Activated naive CD8-positive, alpha-beta T cell treated with anti-CD3 and anti-CD28 coated beads, Interleukin-2, amount 10 ng/mL, durations not matched to agents 7 days and 5 days (primary cell): Measurements from ENCODE around the gene GPR107. TPM values are rescaled to one million over a fixed set of nuclear protein-coding genes. Genes with fewer than 3 reads are reported as not detected.

ENCODE experiments used
- ATAC-seq: fragments of 150-1000 bp; cut with Tn5 transposase; one replicate; pipeline ENCODE4 v1.10.0; 2021; ENCODE audit warnings: low read depth, moderate library complexity
- POLR2A ChIA-PET: fragments of 350-600 bp; sonication (Branson Sonifier 250); formaldehyde crosslinking; loops from one replicate; lab custom pipeline; 2021; ENCODE audit warnings: antibody characterized with exemption; lab: Charles Lee
- DNase-seq: peaks from one replicate; pipeline ENCODE4 v3.0.0; 2021
- H3K27ac Mint-ChIP-seq: one replicate; pipeline ENCODE4 v1.8.0; 2022; ENCODE audit warnings: mild to moderate bottlenecking, mixed read lengths
- H3K27me3 Mint-ChIP-seq: one replicate; pipeline ENCODE4 v1.8.0; 2022; ENCODE audit warnings: mild to moderate bottlenecking, moderate library complexity, mixed read lengths
- H3K36me3 Mint-ChIP-seq: one replicate; pipeline ENCODE4 v1.8.0; 2021; ENCODE audit warnings: mild to moderate bottlenecking, mixed read lengths
- H3K4me1 Mint-ChIP-seq: one replicate; pipeline ENCODE4 v1.8.0; 2021; ENCODE audit warnings: mixed read lengths
- H3K4me3 Mint-ChIP-seq: one replicate; pipeline ENCODE4 v1.8.0; 2022; ENCODE audit warnings: mild to moderate bottlenecking, moderate library complexity, mixed read lengths
- H3K9me3 Mint-ChIP-seq: one replicate; pipeline ENCODE4 v1.8.0; 2021; ENCODE audit warnings: mixed read lengths
- total RNA-seq, 2 experiments: library from RNA; stranded (reverse); gene quantifications; one replicate each; pipeline ENCODE4 v1.2.3, GENCODE V29; 2021

The GPR107 gene
- total RNA-seq, 2 experiments from 2014 or later = 23.2 to 25.1 TPM

DNA sequence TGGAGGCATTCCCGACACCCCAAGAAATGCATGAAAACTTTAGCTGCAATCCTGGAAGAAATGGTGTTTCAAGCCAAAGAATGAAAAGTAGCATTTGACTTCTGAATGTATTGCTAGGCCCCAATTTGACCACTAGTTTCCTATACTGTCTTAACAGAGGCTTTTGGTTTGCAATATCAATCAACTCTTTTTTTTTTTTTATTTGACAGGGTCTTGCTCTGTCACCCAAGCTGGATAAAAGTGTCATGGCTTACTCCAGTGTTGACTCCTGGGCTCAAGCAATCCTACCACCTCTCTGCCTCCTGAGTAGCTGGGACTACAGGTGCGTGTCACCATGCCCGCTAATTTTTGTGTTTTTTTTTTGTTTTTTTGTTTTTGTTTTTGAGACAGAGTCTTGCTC lies 3.2 kb upstream of the GPR107 start:
- H3K36me3 Mint-ChIP-seq = no peaks in the 10 kb centered on the region
- H3K27ac Mint-ChIP-seq = peak overlapping the region; percentile 65
- DNase-seq (no peak), ATAC-seq (no peak)
- H3K27me3 Mint-ChIP-seq = no peaks in the 10 kb centered on the region
- H3K4me1 Mint-ChIP-seq = peaks cover 19% of the 10 kb centered on the region
- H3K4me3 Mint-ChIP-seq = peak overlapping the region; percentile 19
- POLR2A ChIA-PET = interaction anchor here (0.7 to 1.7 kb wide), 3 partner anchors 8 to 163 kb away, joined by 4 to 5 read pairs (median 5); partner anchors contain the start of gene FNBP1
- H3K9me3 Mint-ChIP-seq = no peaks in the 10 kb centered on the region

DNA sequence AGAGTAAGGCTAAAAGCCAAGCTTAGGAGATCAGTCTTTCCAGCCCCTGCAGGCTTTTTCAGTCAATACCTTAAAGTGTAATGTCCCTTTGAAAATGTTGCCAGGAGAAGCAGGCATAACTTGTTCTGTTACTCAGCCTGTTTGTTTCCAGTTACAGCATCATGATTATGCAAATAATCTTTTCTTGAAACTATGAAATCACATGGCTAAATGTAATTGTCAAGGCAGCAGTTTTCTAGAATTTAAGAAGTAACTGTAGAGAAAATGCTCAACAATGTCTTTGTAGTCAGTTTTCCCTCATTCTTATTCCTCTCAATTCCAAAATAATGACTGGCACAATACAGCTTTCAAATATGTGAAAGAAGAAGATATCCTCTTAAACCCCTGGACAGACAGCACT lies 1.9 kb upstream of the GPR107 start:
- ATAC-seq = no peak
- H3K27ac Mint-ChIP-seq = peak overlapping the region; percentile 12

DNA sequence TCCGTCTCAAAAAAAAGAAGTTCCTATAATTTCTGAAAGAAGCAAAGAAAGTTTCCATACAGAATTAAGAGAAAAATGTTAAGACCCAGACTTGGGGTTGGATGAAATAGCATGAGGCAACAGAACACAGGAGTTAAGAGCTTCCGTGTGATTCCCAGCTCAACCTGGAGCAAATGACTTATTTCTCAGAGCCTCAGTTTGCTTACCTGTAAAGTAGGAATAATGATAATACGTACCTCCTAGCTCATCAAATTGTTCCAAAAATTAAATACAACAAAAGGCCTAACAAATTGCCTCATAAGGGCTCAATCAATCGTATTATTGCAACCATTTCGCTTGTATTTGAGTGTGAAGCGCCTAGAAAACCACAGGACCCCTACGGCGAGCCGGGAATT lies 600 bp upstream of the GPR107 start:
- DNase-seq = no peak
- Mint-ChIP-seq H3K9me3 (no peaks in the 10 kb centered on the region), H3K27me3 (no peaks in the 10 kb centered on the region), H3K27ac (peak overlapping the region; percentile 69), H3K4me1 (peaks cover 15% of the 10 kb centered on the region), H3K36me3 (peaks cover 2% of the 10 kb centered on the region), H3K4me3 (peak overlapping the region; percentile 96)
- POLR2A ChIA-PET = interaction anchor here (1.0 to 2.1 kb wide), 9 partner anchors 9 to 186 kb away, joined by 3 to 23 read pairs (median 11); partner anchors contain the start of gene FNBP1
- no peak for ATAC-seq

More for the DNA sequence above, 1.9 kb upstream of the GPR107 start:
- DNase-seq = no peak
- no peaks in the 10 kb centered on the region for H3K9me3 Mint-ChIP-seq
- peaks cover 13% of the 10 kb centered on the region for H3K4me1 Mint-ChIP-seq
- POLR2A ChIA-PET = interaction anchor here (1.2 to 1.4 kb wide), 2 partner anchors 9 to 217 kb away, joined by 3 to 5 read pairs; partner anchors contain the start of genes C9orf78, FNBP1 and USP20
- no peaks in the 10 kb centered on the region for H3K36me3 Mint-ChIP-seq
- H3K4me3 Mint-ChIP-seq = peak overlapping the region; percentile 14
- no peaks in the 10 kb centered on the region for H3K27me3 Mint-ChIP-seq

DNA sequence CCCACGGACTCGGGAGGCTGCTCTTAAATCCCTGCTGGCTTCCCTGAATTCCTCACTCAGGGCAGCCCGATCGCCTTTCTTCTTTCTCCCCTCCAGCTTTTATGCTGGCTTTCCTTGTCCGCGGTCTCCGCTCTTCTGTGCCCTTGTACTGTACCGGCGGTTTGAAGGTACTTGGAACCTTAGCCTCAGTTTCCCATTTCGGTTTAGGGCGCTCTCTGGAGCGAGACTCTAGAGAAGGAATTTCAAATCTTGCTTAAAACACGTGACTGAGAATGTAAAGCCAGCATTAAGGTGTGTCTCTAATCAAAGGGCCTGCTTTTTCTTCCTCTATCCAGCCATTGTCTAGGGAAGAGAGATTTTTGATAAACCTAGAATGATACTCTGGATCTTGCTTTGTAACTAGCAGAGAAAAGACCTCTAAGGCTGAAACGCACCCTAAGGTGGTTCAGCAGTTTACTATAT lies 650 bp downstream of the GPR107 start:
- Mint-ChIP-seq H3K27ac (peak overlapping the region; percentile 90), H3K4me1 (peaks cover 18% of the 10 kb centered on the region), H3K9me3 (no peaks in the 10 kb centered on the region), H3K36me3 (peaks cover 10% of the 10 kb centered on the region), H3K27me3 (no peaks in the 10 kb centered on the region), H3K4me3 (peak overlapping the region; percentile 96)
- POLR2A ChIA-PET = interaction anchor here (0.6 to 2.1 kb wide), 10 partner anchors 10 to 169 kb away, joined by 3 to 23 read pairs (median 10); partner anchors contain the start of gene FNBP1
- ATAC-seq (no peak), DNase-seq (no peak)

DNA sequence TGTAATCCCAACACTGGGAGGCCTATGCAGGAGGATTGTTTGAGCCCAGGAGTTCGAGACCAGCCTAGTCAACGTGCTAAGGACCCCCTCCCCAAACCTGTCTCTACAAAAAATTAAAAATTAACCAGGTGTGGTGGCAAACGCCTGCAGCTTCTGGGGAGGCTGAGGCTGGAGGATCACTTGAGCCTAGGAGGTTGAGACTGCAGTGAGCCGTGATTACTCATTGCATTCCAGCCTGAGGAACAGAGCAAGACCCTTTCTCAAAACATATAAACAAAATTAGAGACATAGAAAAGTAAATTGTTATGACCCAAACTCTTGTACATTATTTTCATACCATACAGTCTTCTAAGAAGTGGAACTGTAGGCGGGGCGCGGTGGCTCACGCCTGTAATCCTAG lies 1.1 kb downstream of the GPR107 start:
- DNase-seq (no peak), ATAC-seq (no peak)
- Mint-ChIP-seq H3K27me3 (no peaks in the 10 kb centered on the region), H3K36me3 (peaks cover 10% of the 10 kb centered on the region), H3K9me3 (no peaks in the 10 kb centered on the region), H3K4me3 (peak overlapping the region; percentile 96), H3K27ac (peak overlapping the region; percentile 90), H3K4me1 (peaks cover 17% of the 10 kb centered on the region)
- POLR2A ChIA-PET = interaction anchor here (0.7 to 2.1 kb wide), 3 partner anchors 13 to 1300 kb away, joined by 3 to 22 read pairs (median 3); partner anchors contain the start of gene FNBP1

DNA sequence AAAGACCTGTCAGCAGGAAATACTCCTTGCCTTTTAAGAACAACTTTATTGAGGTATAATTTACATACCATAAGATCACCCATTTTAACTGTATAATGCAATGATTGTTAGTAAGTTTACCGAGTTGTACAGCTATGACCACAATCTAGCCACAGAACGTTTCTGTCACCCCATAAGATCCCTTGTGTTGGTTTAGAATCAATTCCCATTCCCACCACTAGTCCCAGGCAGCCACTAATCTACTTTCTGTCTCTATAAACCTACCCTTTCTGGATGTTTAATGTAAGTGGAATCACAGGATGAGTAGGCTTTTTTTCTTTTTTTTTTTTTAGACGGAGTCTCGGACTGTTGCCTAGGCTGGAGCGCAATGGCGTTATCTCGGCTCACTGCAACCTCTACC lies 4.4 kb downstream of the GPR107 start:
- Mint-ChIP-seq H3K27me3 (no peaks in the 10 kb centered on the region), H3K4me1 (peaks cover 11% of the 10 kb centered on the region), H3K9me3 (no peaks in the 10 kb centered on the region), H3K4me3 (no peak overlapping the region), H3K36me3 (peaks cover 16% of the 10 kb centered on the region), H3K27ac (no peak overlapping the region)
- POLR2A ChIA-PET = no interaction called here
- ATAC-seq (no peak), DNase-seq (no peak)

DNA sequence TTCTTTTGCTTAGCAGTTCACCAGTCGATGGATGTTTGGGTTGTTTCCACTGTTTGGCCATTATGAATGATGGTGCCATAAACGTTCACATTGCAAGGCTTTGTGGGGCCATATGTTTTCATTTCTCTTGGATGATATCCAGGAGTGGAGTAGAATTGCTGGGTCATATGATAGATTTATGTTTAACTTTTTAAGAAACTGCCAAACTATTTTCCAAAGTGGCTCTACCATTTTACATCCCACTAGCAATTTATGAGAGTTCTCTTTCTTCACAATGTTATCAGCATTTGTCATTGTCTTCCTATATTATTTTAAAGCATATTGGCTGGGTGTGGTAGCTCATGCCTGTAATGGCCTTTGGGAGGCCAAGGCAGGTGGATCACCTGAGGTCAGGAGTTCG lies 5.2 kb downstream of the GPR107 start:
- POLR2A ChIA-PET = no interaction called here
- ATAC-seq (no peak), DNase-seq (no peak)
- Mint-ChIP-seq H3K4me1 (peaks cover 11% of the 10 kb centered on the region), H3K4me3 (no peak overlapping the region), H3K27ac (no peak overlapping the region), H3K9me3 (no peaks in the 10 kb centered on the region), H3K27me3 (no peaks in the 10 kb centered on the region), H3K36me3 (peaks cover 16% of the 10 kb centered on the region)

DNA sequence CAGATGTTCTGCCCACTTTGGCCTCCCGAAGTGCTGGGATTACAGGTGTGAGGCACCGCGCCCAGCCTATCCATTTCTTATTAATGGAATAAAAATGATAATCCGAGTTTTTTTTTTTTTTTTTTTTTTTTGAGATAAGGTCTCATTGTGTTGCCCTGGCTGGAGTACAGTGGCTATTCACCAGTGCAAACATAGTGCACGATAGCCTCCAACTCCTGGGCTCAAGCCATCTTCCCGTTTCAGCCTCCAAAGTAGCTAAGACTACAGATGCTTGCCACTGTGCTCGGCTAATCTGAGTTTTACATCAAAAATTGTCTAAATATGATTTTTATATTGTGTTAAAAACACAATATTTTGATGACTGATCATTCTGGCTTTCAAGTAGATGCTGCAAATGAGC lies 6.6 kb downstream of the GPR107 start:
- Mint-ChIP-seq H3K36me3 (peaks cover 19% of the 10 kb centered on the region), H3K27me3 (no peaks in the 10 kb centered on the region), H3K9me3 (no peaks in the 10 kb centered on the region), H3K27ac (no peak overlapping the region), H3K4me1 (peaks cover 11% of the 10 kb centered on the region), H3K4me3 (no peak overlapping the region)
- POLR2A ChIA-PET = interaction anchor here (0.7 kb wide), 1 partner anchor 307 kb away, joined by 3 read pairs; the partner anchor contains the start of gene PTGES
- no peak for ATAC-seq
- no peak for DNase-seq

DNA sequence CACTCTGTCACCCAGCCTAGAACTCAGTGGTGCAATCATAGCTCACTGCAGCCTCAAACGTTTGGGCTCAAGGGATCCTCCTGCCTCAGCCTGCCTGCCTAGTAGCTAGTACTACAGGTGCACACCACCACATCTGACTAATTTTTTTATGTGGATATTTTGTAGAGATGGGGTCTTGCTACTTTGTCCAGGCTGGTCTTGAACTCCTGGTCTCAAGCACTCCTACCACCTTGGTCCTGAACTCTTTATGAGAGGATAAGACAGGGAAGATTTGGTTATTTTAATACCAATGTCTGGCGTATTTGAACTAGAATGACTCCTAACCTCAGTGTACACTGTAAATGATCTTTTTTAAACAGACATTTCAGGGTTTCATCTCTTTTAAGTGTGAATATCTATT lies 9.0 kb downstream of the GPR107 start:
- ATAC-seq (no peak), DNase-seq (no peak)
- Mint-ChIP-seq H3K4me3 (no peak overlapping the region), H3K27ac (no peak overlapping the region), H3K9me3 (no peaks in the 10 kb centered on the region), H3K36me3 (peaks cover 22% of the 10 kb centered on the region), H3K4me1 (peaks cover 11% of the 10 kb centered on the region), H3K27me3 (no peaks in the 10 kb centered on the region)
- POLR2A ChIA-PET = no interaction called here

DNA sequence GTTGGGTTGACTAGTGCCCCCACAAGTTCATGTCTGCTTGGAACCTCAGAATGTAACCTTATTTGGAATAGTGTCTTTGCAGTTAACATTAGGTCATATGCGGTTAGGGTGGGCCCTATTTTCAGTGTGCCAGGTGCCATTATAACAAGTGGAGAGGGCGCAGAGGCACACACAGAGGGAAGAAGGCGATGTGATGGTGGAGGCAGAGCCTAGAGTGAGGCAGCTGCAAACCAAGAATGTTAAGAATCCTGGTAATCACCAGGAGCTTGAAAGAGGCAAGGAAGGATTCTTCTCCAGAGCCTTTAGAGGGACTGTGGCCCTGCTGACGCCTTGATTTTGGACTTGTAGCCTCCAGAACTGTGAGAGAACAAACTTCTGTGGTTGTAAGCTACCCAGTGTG lies 10.9 kb downstream of the GPR107 start:
- Mint-ChIP-seq H3K4me3 (no peak overlapping the region), H3K27me3 (no peaks in the 10 kb centered on the region), H3K4me1 (peaks cover 7% of the 10 kb centered on the region), H3K36me3 (peaks cover 13% of the 10 kb centered on the region), H3K27ac (no peak overlapping the region), H3K9me3 (no peaks in the 10 kb centered on the region)
- DNase-seq (no peak), ATAC-seq (no peak)
- POLR2A ChIA-PET = no interaction called here

DNA sequence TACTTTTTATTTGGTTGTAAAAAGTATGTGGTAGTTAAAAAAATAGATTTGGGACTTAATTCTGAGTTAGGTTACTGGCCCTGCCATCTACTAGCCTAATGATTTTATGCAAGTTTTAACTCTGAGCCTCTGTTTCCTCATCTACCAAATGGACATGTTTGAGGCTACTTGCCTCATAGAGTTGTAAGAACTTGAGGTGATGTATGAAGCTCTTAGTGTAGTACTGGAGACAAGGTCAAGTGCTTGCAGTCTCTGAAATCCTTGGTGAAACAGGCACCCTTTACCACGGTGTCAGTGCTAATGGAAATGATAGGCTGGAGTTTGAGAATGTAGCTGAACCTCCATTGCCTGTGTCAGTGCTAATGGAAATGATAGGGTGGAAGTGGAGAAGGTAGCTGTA lies 15.3 kb downstream of the GPR107 start:
- POLR2A ChIA-PET = no interaction called here
- Mint-ChIP-seq H3K4me3 (no peak overlapping the region), H3K27me3 (no peaks in the 10 kb centered on the region), H3K9me3 (no peaks in the 10 kb centered on the region), H3K4me1 (peaks cover 5% of the 10 kb centered on the region), H3K27ac (no peak overlapping the region), H3K36me3 (peaks cover 7% of the 10 kb centered on the region)
- ATAC-seq (peak; percentile 42), DNase-seq (no peak)

DNA sequence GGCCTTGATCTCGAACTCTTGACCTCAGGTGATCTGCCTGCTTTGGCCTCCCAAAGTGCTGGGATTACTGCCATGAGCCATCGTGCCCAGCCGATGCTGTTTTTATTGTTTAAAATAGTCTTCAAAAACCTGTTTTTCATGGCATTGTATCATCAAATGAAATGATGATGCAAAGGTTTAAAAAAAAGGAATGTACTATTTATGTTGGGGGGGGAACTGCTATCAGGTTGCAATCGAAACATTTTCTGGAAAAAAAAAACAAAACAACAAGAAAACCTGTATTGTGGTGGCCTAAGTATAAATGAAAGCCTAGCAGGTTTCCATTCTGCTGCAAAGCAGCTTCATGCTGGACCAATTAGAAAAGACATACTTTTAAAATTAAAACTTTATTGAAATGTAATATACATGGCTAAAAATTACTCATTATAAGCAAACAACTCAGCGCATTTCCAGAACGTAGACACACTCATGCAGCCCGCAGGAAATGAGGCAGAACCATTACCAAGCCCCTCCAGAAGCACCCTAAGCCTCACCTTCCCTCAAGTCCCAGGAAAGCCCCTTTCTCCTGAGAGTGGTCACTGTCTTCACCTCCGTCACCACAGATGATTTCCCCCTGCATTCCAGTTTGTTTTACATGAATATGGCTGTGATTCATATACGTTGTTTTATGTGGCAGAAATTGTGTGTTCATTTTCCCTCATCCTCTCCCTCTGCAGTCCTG lies 19.0 kb downstream of the GPR107 start:
- no peak overlapping the region for H3K4me3 Mint-ChIP-seq
- no peaks in the 10 kb centered on the region for H3K9me3 Mint-ChIP-seq
- POLR2A ChIA-PET = no interaction called here
- H3K36me3 Mint-ChIP-seq = peaks cover 4% of the 10 kb centered on the region
- H3K27me3 Mint-ChIP-seq = no peaks in the 10 kb centered on the region
- H3K27ac Mint-ChIP-seq = no peak overlapping the region
- peaks cover 12% of the 10 kb centered on the region for H3K4me1 Mint-ChIP-seq
- DNase-seq (no peak), ATAC-seq (no peak)

DNA sequence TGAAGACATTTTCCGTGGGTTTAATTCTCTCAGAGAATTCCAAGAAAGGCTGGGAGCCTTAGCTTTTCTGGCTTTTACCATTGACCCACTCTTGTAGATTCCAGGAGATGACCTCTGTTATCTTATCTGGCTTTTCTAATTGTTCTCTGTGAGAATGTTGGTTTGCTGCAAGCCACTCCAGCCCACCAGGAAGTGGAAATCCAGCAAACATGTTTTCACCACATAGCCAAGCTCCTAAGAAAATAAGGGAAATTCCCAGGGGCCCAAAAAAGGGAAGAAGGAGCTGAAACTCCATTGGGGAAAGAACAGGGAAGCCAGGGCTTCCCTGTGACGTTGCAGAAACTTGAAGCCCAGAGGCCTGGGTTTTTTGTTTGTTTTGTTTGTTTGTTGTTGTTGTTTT lies 19.7 kb downstream of the GPR107 start:
- H3K4me3 Mint-ChIP-seq = no peak overlapping the region
- H3K9me3 Mint-ChIP-seq = no peaks in the 10 kb centered on the region
- H3K27me3 Mint-ChIP-seq = no peaks in the 10 kb centered on the region
- H3K27ac Mint-ChIP-seq = no peak overlapping the region
- peaks cover 7% of the 10 kb centered on the region for H3K36me3 Mint-ChIP-seq
- H3K4me1 Mint-ChIP-seq = peaks cover 12% of the 10 kb centered on the region
- POLR2A ChIA-PET = no interaction called here
- DNase-seq (no peak), ATAC-seq (no peak)

DNA sequence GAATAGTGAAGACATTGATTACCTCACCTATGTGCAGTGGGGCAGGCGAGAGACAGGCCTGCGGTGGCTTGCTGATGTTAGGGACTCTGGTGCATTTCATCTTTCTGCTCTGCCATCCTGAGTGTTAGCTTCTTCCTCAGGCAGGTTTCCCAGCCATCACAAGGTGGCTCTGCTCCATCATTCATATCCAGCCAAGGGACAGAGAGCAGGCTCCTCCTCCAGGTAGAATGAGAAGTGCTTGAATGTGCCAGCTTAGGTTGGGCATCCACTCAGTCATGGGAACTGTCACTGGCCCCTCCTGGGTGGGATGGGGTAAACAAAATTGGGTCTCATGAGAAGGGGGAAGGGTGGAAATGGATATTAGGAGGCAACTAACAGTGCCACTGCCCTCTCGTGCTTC lies 24.8 kb downstream of the GPR107 start:
- no peak for DNase-seq
- Mint-ChIP-seq H3K27ac (no peak overlapping the region), H3K36me3 (peaks cover 19% of the 10 kb centered on the region)

More for the DNA sequence above, 24.8 kb downstream of the GPR107 start:
- peaks cover 10% of the 10 kb centered on the region for H3K4me1 Mint-ChIP-seq
- POLR2A ChIA-PET = no interaction called here
- no peaks in the 10 kb centered on the region for H3K27me3 Mint-ChIP-seq
- no peaks in the 10 kb centered on the region for H3K9me3 Mint-ChIP-seq
- no peak for ATAC-seq
- no peak overlapping the region for H3K4me3 Mint-ChIP-seq
